NCI-H1436 (cell line): ENCODE results near the gene CLP1.

Experiments used
- DNase-seq: peaks from one replicate; lab custom pipeline; 2025; lab: John Stamatoyannopoulos, UW

Gene CLP1

DNA sequence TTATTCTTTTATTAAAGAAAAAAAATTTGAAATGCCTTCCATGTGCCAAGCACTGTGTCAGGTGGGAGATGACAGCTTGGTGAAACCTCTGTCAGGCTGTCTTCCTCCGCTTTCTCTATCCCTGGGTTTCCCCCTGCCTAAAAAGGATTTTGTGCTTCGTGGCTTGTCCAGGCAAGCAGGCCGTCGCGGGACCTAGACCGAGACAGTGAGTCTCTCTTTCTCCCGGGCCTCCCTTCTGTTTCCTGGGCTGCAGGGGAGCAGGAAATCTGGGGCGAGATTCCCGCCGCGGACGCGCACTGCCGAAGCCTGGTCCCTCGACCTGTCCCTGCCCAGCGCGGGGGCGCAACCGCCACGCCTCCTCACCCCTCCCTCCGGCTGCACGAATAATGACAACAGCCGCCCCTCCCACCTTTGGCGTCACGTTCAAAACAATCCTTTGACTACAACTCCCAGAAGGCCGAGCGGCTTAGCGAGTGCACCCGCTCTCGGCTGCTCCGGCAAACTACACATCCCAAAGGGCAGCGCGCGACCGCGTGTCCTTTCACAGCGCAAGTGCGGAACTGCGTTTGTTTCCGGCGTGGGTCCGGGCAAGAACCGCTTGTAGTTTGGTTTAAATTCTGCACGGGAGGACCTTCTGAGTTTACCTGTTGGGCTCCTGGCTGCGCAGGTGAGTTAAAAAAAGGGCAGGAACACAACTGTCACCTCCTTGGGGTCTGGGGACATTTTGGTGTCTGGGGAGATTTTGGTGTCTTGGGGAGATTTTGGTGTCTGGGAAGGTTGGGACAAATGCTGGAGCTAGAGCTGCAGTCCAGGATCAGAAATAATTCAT lies at the start of gene CLP1:
Gene CLP1, plus strand, starts transcription at position 569 of the 829 bp plus-strand sequence. CDS start 1,715 bp downstream, outside the sequence.
- peak; percentile 98 for DNase-seq

DNA sequence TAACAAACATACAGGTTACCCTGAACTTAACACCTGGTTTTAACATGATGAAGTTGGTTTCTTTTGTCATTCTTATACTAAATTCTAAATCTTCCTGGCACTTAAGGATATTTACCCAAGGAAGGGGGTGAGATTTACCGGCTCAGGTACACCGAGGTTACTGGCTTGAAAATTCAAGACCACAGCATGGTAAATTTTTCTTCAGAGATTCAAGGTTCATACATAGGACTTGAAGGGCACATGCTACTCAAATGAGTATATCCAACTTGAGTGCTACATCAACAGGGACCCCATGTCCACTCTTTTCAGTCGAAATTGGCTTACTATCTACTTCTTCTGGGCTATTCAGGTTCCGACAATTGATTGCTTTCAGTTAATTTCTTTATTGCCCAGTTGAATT lies 47.4 kb upstream of the CLP1 start:
- DNase-seq = no peak

DNA sequence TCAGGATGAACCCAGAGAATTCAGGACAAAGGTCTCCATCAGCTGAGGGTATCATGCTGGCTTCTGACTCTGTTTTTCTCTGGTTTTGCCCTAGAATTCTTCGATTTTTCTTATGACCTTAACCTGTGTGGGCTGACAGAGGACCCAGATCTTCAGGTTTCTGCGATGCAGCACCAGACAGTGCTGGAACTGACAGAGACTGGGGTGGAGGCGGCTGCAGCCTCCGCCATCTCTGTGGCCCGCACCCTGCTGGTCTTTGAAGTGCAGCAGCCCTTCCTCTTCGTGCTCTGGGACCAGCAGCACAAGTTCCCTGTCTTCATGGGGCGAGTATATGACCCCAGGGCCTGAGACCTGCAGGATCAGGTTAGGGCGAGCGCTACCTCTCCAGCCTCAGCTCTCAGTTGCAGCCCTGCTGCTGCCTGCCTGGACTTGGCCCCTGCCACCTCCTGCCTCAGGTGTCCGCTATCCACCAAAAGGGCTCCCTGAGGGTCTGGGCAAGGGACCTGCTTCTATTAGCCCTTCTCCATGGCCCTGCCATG lies 43.3 kb upstream of the CLP1 start:
- DNase-seq = no peak

DNA sequence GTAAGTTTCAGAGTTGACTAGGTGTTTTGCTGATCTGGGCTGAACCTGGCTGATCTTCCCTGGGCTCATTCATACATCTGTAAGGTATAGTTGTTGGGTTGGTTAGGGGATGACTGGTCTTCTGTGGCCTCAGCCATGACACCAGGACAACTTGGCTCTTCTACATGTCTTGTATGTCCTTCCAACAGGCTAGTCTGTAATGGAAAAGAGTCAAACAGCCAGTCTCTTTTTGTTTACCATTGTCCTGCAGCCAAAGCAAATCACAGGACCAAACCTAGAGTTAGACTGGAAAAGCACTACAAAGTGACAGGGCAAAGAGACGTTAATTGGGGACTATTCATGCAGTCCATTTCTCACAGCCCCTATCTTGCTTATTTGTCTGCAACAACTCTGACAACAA lies 42.3 kb upstream of the CLP1 start:
- DNase-seq = no peak

DNA sequence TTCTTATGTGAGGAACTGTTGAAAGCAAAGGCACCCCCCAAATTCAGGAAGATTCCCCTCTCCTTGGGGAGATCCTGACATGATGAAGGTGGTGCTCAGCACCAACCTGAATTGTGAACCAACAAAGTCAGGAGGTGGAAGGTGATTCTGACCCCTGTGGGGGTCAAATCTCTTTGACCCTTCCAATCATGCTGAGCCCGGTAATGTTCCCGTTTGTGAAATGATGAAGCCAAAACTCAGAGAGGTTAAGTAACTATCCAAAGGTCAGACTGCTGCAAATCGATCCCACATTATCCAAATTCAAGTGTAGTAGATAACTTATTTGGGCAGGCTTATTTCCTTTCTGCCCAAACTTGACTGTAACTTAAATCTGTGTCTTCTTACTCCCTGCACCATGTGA lies 41.0 kb upstream of the CLP1 start:
- no peak for DNase-seq

DNA sequence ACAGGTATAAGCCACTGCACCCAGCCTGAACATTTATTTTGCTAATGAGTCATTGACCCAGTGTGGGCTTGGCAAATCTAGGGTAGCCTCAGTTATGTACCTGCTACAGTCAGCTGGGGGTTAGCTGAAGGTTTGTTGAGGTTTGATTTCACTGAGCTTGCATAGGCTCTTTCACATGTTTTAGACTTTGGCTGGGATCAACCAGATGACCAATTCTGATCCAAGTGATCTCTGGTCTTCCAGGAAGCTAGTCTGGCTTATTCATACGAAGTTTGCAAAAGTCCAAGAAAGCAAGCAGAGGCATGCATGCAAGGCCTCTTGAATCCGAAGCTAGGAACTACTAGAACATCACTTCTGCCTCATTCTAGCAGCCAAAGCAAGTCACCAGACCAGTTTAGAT lies 39.1 kb upstream of the CLP1 start:
- no peak for DNase-seq

DNA sequence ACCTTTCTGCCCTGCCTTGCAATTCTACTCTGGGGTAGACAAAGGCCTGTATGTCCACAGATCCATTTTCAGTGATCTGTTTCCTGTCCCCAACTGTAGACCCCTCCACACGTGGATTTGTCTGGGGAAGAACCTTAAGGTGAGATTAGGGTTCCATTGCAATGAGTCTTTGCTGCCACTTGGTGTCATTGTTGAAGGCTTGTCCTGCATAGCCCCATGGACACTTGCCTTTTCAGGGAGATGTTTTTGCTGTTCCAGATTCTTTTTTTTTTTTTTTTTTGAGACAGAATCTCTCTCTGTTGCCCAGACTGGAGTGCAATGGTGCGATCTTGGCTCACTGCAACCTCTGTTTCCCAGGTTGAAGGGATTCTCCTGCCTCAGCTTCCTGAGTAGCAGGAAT lies 38.2 kb upstream of the CLP1 start:
- no peak for DNase-seq

DNA sequence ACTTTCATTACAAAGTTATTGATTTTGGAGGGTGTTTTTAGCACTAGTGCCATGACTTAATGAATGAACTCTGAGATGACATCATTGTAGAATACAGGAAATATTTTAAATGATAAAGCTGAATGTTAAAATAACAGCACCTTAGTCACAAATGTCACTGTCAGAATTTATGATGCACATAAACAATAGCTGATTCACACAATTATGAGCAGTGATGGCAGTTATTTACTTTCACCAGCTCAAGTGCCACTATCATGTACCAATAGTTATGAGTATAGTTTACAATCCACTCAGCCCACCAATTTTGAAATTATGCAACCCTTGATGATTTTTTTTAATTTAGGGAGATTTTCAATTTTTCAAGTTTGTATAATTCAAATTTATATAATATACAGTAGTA lies 37.1 kb upstream of the CLP1 start:
- no peak for DNase-seq

DNA sequence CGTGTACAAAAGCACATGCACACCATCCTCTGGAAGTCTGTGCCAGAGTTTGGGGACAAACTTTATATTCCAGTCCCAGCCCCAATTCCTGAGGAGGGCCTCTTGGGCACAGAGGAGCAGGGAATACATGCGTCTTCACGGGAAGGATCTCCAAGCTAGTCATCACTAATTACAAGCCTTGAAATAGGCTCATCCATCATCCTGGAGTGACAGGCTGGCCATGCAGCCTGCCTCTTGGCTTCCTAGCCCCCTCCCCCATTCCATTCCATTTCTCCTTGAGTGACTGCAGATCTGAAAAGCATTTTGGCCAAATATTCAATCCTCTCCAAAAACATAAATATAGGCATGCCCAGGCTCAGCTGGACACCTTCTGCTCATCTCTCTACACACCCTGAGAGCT lies 35.3 kb upstream of the CLP1 start:
- DNase-seq = no peak

DNA sequence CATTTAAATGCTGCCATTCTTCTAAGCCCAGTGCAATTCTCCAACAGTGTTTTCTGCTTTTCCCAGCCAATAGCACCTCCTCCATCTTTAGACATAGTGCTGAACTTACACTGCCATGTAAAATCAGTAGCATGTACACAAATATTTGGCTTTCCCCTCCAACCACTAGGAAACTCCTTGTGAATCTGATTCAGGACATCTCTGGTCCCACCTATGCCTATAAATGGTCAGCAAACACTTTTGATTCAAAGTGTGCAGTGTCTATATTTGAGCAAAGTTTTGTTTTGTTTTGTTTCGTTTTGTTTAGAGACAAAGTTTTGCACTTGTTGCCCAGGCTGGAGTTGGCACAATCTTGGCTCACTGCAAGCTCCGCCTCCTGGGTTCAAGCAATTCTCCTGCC lies 32.7 kb upstream of the CLP1 start:
- no peak for DNase-seq

DNA sequence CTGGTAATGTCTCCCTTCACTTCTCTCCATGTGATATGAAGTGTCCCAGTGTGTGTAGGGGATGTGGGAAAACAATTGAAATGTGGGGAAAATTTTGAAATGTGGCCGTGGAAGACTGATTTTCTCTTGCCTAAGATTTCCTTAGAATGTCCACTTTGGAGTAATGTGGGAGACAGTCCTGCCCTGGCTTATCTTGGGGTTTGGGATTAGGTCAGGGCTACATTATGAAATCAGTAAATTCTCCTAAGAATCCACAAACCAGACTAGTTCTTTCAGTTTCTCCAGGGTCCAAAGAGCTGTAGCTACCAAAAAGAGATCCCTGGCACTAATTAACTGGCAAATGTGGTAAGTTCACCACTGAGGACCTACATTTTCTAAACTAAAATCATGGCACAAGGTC lies 30.7 kb upstream of the CLP1 start:
- DNase-seq = no peak

DNA sequence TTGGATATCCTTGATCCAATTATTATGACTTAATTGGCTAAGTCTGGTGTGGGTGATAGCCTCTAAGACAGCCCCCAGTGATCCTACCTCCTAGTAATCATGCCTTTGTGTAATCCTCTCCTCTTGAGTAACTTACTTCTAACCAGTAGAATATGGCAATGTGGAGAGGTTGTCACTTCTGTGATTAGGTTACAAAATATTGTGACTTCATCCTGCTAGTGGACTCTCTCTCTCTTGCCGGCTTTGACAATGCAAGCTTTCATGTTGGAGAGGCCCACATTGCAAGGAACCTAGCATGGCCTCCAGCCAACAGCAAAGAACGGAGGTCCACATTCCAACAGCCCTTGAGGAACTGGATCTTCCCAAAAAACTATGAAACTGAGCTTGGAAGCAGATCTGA lies 27.4 kb upstream of the CLP1 start:
- no peak for DNase-seq

DNA sequence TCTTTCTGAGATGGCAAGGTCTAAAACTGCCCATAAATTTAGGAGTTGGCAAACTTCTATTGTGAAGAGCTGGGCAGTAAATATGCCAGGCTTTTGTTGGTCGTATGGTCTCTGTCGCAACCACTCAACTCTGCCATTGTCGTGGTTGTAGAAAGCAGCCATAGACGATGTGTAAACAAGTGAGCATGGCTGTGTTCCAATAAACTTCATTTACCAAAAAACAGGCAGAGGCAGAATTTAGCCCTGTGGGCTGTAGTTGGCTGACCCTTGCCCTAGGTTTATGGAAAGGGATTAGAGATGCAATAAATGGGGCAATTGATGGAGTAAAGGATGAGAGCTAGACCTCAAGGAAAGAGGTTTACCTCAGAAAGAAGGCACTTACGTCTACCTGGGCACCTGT lies 25.4 kb upstream of the CLP1 start:
- no peak for DNase-seq

DNA sequence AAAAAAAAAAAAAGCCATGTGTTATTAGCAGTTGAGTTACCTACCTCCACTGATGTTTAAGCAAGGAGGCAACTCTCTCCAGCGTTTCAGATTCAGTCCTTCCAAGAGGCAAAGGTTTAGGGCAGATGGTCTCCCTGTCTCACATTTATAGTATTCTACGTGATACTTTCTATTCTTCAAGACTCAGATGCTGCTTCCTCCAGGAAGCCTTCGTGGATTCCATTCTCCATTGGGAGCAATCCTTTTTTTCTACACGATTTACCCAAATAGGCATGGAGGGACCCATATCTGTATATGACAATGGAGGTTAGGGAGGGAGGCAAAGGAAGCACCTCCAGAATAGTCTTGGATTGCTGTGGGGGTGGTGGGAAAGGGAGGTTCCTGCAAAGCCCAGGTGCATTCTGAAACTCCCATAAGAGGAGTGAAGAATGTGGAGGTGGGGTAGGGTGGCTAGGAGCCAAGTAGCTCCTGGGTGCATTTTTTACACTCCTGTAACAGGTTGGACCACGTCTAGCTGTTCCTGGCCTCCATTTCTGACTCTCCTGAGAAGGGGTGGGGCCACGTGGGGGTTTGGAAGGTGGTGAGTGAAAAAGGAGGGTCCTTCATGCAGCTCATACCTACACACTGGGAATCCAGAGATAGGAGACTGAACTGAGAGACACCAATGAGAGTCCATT lies 24.0 kb upstream of the CLP1 start:
- no peak for DNase-seq

DNA sequence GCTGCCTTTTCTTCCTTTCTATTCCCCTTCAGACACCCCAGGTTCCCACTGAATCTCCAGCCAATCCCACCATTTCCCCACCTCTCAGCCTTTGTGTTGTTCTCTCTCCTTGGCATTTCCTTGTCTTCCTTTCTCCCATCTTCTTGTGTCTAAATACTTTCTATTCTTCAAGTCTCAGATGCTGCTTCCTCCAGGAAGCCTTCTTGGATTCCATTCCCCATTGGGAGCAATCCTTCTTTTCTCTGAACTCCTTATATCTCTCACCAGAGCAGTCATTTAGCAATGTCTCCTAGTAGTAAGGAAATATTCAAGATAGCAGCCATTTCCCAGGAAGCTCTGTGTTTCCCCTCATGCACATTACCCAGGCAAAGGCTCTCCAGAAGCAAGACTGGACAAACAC lies 23.3 kb upstream of the CLP1 start:
- no peak for DNase-seq

DNA sequence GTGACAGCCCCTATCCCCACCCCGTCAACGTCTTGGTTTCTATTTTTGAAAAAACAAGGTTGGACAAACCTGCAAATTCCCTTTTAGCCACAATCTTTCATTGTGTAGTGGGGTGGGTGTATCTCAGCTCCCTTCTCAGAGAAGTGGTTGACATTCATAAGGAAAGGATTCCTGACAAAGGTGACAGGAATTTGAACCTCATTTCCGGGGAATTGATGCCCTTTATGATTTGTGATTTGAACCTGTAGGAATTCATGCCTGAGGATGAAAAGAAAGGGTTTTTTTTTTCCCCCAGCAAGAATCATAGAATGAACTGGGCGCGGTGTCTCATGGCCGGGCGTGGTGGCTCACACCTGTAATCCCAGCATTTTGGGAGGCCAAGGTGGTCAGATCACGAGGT lies 22.3 kb upstream of the CLP1 start:
- DNase-seq = no peak

DNA sequence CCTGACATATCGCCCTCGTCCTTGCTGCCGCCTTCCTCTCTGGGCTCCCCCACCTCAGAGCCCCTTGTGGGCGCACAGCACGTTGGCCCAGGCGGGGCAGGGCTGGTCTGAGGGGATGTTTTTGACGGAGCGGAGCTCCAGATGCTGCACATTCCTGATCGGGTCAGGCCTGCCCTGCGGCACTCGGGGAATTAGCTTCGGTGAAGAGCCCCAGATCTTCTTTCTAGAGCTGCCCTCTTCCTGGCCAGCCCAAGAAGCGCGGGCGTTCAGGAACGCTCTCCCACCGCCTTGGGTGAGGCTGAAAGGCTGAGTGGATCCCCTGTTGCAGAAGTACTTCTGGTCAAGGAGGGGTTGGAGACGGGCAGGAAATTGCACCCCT lies 19.9 kb upstream of the CLP1 start:
- DNase-seq = no peak

DNA sequence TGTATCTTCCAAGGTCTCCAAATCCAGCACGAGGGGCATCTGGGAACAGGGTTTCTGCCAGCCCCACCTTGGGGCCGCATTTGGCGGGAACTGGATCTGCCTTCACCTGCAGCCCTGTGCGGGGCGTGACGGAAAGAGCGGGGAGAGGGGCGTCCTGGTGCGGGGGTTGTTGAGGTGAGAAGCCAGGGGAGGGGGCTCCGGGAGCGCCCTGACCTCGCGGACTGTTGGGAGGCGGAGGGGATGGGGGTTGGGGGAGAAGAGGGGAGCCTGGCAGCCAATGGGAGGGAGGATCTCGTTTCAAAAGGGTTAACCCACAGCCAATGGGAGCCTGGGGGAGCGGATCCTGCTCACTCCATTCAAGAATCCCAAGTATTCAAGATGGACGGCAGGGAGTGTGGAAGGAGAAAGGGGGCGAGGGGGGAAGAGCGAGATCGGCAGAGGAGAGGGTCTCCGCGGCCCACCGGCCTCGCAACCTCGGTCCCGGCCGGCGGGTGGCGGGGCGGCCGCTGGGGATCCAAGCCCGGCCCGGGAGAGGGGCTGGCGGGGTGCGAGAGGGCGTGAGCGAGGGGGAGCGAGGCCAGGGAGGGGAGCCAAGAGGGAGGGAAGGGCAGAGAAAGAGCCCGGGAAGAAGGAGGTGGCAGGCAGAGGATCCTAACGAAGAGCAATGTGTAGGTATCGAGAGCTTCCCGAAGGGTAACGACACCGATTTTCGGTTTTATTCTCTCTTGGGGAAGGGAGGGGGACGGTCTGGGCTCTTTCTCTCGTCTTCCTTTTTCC lies 19.4 kb upstream of the CLP1 start:
- peak; percentile 74 for DNase-seq

DNA sequence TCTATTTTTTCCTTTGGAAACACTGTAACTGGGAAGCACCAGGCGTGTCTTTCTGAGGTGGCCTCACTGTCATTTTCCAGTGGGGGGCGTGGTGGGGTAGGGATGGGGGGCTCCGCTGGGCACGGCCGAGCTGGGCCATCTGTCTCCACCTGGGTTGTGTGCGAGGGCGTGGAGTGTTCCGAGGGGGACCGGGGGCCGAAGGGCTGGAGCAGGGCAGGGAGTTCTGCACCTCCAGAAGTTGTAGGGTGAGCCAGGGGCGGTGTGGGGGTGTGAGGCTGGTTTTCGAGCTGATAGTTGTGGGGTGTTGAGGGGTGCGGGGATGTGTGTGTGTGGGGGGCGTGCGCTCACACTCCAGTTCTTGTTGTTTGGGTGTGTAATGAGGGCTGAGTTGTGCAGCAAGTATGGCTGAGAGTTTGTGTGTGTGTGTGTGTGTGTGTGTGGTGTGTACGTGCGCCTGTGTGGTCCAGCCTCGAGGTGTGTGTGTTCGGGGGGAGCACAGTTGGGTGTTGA lies 18.7 kb upstream of the CLP1 start:
- no peak for DNase-seq

DNA sequence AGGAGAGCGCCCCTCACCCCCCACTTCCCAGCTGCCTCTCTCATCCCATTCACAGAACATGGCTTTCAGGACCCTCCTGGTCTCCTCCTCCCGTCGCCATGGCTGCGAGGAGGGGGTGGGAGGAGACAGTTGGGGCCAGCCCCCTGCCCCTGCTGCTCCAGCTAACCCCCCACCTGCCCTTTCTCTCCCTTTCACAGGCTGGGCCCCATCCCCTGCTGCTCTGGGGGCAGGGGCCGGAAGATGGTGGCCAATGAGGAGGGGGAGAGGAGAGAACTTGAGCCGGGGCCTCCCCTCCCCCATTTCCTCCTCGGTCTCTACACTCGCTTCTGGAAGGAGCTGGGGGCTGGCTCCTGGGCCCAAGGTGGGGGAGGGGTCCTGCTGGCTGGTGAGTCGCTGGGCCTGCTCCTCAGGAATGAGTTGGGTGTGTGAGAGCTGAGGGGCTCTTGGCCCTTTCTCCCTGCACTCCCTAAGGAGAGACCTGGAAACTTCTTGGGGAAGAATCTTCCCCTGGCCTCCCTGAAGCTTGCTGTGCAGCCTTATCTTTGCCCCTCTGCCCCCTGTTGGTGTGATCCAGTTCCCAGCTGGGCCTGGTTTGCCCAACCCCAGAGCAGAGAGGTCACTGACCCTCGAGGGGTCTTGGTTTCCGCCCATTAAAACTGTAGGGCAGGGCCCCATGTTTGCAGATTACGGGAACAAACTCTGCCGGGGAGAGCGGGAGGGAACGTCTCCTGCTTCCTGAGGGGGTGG lies 18.1 kb upstream of the CLP1 start:
- no peak for DNase-seq

DNA sequence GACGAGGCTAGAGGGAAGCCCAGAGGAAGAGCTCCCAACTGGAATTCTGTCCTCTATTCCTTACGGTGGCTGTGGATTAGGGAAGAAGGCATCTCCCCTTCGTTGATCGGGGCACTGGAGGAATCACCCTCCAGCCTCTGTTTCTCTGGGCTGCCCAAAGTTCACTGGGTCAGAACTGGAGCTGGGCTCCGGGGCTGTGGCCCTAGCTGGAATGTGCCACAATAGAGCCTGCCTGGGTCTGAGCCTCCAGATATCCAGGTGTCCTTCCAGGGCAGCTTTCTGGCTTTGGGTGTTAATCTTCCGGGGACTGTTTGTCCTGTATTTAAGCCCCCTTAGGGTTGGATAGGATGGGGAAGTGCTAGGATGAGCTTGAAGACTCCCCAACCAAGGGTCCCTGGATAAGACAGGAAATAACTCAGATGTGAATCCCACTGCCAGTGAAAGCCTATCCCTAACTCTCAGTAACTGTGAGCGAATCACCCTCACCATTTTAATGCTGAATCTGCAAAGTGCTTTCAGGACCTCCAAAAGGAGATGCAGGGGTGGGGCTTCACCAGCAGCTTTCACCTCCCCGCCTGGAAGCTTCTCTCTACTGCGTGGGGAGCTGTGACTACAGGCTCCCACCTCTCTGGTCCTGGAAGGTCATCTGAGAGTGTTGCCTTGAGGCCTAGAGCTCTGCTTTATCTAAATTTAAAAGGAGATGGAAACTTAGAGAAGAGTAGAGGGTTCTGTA lies 17.3 kb upstream of the CLP1 start:
- no peak for DNase-seq
